Measurements from ENCODE around the gene SCNN1B. TPM values are rescaled to one million over a fixed set of nuclear protein-coding genes. Genes with fewer than 3 reads are reported as not detected.

The SCNN1B gene
- total and polyA plus RNA-seq, 11 donors, result 0.15 to 1.1 (median 0.34) TPM; not detected in 6

- peaks cover 0 to 11% (median 0%) of the 10 kb centered on the region in 12 donors for H3K4me1 ChIP-seq
- peak overlapping the region in 2 of 12 donors; percentile 26 to 35 for H3K4me3 ChIP-seq
- H3K27me3 ChIP-seq, result peaks cover 8 to 49% (median 29%) of the 10 kb centered on the region in 9 donors
- ATAC-seq (no peak), DNase-seq (no peak)
- H3K9me3 ChIP-seq, result peaks cover 0 to 1% (median 0%) of the 10 kb centered on the region in 12 donors
- TF ChIP-seq POLR2A (IDR thresholded peaks at IDR 0.05) (no peak), CTCF (IDR thresholded peaks at IDR 0.05) (no peak)
- H3K36me3 ChIP-seq, result no peaks in the 10 kb centered on the region
- WGBS, 4 donors, result 15 to 21% (median 16%) methylated on average over 18 of the region's 18 CpGs
- no peak overlapping the region for H3K27ac ChIP-seq
- intact Hi-C loops (cut with DNase I), result loop anchor here in 1 of 10 donors (10.0 kb wide), 1 partner anchor 137 kb away; no protein-coding TSS in a partner anchor
Measured at GRCh38 chr16:23301251-23302044, 654 bp upstream of the SCNN1B start.

- peaks cover 8 to 48% (median 29%) of the 10 kb centered on the region in 9 donors for H3K27me3 ChIP-seq
- no peak for DNase-seq
- peaks cover 0 to 11% (median 0%) of the 10 kb centered on the region in 12 donors for H3K4me1 ChIP-seq
- intact Hi-C loops (cut with DNase I), result loop anchor here in 1 of 10 donors (10.0 kb wide), 1 partner anchor 139 kb away; no protein-coding TSS in a partner anchor
- no peaks in the 10 kb centered on the region for H3K36me3 ChIP-seq
- H3K4me3 ChIP-seq, result no peak overlapping the region
- no peak for ATAC-seq
- whole genome bisulfite sequencing, 4 donors, result 84 to 87% (median 85%) methylated on average over 7 of the region's 7 CpGs
- TF ChIP-seq CTCF (IDR thresholded peaks at IDR 0.05), result no peak
- TF ChIP-seq POLR2A (IDR thresholded peaks at IDR 0.05), result no peak
- H3K9me3 ChIP-seq, result peaks cover 0 to 3% (median 0%) of the 10 kb centered on the region in 12 donors
- no peak overlapping the region for H3K27ac ChIP-seq
Measured at GRCh38 chr16:23303685-23304084, 1.6 kb downstream of the SCNN1B start.

- peaks cover 0 to 11% (median 0%) of the 10 kb centered on the region in 12 donors for H3K4me1 ChIP-seq
- no peak overlapping the region for H3K4me3 ChIP-seq
- peaks cover 8 to 48% (median 29%) of the 10 kb centered on the region in 9 donors for H3K27me3 ChIP-seq
- WGBS, 4 donors, result 77 to 93% (median 86%) methylated on average over 1 to 2 of the region's 2 CpGs
- ATAC-seq, result no peak
- peaks cover 0 to 3% (median 0%) of the 10 kb centered on the region in 12 donors for H3K9me3 ChIP-seq
- TF ChIP-seq CTCF (IDR thresholded peaks at IDR 0.05) (no peak), POLR2A (IDR thresholded peaks at IDR 0.05) (no peak)
- intact Hi-C loops (cut with DNase I), result loop anchor here in 1 of 10 donors (10.0 kb wide), 1 partner anchor 140 kb away; no protein-coding TSS in a partner anchor
- DNase-seq, result no peak
- no peak overlapping the region for H3K27ac ChIP-seq
- no peaks in the 10 kb centered on the region for H3K36me3 ChIP-seq
Measured at GRCh38 chr16:23304620-23305019, 2.5 kb downstream of the SCNN1B start.
